Measurements from ENCODE around the gene NDUFC2.
"Not testable (repeated sequence)": the region's sequence is repeated elsewhere in the genome, so short reads cannot be mapped to it uniquely, and the experiment has no call there.

Gene NDUFC2

DNA sequence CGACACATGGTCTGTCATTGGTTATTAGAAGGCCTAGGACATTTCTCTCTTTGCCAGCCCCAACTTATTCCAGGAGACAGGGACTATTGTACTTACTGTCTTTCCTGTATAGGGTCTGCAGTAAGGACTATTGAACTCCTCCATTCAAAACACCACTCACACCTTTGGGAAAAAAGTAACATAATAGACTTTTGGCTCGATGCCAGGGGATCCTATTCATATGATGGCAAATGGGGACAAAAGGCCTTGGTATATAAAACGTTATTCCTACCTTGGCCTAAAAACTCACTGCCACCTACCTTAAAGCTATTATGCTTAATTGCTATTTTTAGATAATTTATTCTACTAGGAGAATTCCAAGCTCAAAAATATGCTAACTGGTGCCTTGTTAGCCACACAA lies 6.3 kb upstream of the NDUFC2 start:
- TF ChIP-seq CTCF (IDR thresholded peaks at IDR 0.05; ENCODE audit: borderline replicate concordance, control extremely low read depth, extremely low read depth, insufficient read depth, missing control alignments) = no peak
- in situ Hi-C loops (cut with MboI; ENCODE audit: low sequenced_read_pairs, unreplicated experiment) = no loop called here
- no peak for DNase-seq (ENCODE audit: low spot score)

DNA sequence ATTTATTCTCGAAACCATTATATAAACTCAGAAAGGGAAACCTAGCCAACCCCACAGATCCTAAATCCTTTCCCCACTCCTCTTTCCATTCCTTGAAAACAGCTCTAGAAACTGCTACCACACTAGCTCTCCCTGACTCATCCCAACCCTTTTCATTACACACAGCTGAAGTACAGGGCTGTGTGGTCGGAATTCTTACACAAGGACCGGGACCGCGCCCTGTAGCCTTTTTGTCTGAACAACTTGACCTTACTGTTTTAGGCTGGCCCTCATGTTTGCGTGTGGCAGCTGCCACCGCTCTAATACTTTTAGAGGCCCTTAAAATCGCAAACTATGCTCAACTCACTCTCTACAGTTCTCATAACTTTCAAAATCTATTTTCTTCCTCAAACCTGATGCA lies 4.8 kb upstream of the NDUFC2 start:
- in situ Hi-C loops (cut with MboI; ENCODE audit: low sequenced_read_pairs, unreplicated experiment); DNase-seq (ENCODE audit: low spot score): not testable (repeated sequence)

GRCh38 chr11:78083021-78083420 lies 3.4 kb upstream of the NDUFC2 start:
- DNase-seq (ENCODE audit: low spot score) = no peak
- no peak for TF ChIP-seq CTCF (IDR thresholded peaks at IDR 0.05; ENCODE audit: borderline replicate concordance, control extremely low read depth, extremely low read depth, insufficient read depth, missing control alignments)
- in situ Hi-C loops (cut with MboI; ENCODE audit: low sequenced_read_pairs, unreplicated experiment) = no loop called here

DNA sequence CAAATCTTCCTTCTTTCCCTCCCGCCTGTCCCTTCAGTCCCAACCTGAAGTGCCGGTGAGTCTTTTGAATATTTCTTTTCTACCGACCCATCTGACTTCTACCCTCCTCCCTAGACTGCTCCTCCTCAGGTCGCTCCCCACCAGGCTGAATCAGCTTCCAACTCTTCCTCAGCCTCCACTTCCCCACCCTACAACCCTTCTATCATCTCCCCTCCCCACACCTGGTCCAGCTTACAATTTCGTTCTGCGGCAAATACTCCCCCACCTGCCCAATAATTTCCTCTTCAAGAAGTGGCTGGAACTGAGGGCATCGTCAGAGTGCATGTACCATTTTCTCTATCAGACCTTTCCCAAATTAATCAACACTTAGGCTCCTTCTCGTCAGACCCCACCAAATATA lies 2.5 kb upstream of the NDUFC2 start:
- in situ Hi-C loops (cut with MboI; ENCODE audit: low sequenced_read_pairs, unreplicated experiment) = no loop called here
- no peak for DNase-seq (ENCODE audit: low spot score)
- no peak for TF ChIP-seq CTCF (IDR thresholded peaks at IDR 0.05; ENCODE audit: borderline replicate concordance, control extremely low read depth, extremely low read depth, insufficient read depth, missing control alignments)

- TF ChIP-seq CTCF (IDR thresholded peaks at IDR 0.05; ENCODE audit: borderline replicate concordance, control extremely low read depth, extremely low read depth, insufficient read depth, missing control alignments) = no peak
- in situ Hi-C loops (cut with MboI; ENCODE audit: low sequenced_read_pairs, unreplicated experiment) = no loop called here
- no peak for DNase-seq (ENCODE audit: low spot score)
Measured at GRCh38 chr11:78081583-78081982, 1.9 kb upstream of the NDUFC2 start.

DNA sequence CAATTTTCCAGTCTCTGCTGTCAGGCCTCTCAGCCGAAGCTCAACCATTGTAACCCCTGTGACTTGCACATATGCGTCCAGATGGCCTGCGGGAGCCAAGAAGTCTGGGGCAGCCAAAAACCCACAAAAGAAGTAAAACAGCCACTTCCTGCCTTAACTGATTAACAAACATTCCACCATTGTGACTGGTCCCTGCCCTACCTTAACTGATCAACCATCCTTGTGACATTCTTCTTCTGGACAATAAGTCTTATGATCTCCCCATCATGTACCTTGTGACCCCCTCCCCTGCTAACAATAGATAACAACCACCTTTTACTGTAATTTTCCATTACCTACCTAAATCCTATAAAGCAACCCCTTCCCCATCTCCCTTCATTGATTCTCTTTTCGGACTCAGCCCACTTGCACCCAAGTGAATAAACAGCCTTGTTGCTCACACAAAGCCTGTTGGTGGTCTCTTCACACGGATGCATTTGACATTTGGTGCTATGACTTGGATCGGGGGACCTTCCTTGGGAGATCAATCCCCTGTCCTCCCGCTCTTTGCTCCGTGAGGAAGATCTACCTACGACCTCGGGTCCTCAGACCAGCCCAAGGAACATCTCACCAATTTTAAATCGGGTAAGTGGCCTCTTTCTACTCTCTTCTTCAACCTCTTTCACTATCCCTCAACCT lies 1.3 kb upstream of the NDUFC2 start:
- TF ChIP-seq CTCF (IDR thresholded peaks at IDR 0.05; ENCODE audit: borderline replicate concordance, control extremely low read depth, extremely low read depth, insufficient read depth, missing control alignments) = no peak
- DNase-seq (ENCODE audit: low spot score) = no peak
- in situ Hi-C loops (cut with MboI; ENCODE audit: low sequenced_read_pairs, unreplicated experiment) = no loop called here

DNA sequence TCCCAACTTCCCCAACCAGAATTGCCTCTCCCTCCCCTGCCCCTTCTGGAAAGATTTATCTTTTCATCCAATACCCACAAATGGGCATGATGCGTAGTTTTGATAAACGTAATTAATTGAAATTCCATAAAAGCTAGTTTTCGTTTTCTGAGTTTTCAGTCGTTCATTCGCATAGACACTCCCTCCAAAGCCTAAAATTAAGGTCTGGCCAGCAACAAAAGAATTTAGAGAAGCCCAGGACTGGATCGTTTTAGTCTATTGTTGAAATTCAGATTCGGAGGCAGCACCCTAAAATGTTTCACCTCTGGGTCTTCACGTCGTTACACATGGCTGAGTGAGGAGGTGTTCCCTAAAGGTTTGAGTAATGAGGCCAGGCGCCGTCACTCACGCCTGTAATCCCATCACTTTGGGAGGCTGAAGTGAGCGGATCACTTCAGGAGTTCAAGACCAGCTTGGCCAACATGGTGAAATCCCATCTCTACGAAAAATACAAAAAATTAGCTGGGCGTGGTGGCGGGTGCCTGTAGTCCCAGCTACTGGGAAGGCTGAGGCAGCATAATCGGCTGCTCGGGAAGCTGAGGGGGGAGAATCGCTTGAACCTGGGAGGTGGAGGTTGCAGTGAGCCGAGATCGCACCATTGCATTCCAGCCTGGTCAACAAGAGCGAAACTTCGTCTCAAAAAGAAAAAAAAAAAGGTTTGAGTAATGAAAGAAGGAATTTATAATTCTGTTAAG lies 589 bp upstream of the NDUFC2 start:
- TF ChIP-seq CTCF (IDR thresholded peaks at IDR 0.05; ENCODE audit: borderline replicate concordance, control extremely low read depth, extremely low read depth, insufficient read depth, missing control alignments) = no peak
- no peak for DNase-seq (ENCODE audit: low spot score)
- in situ Hi-C loops (cut with MboI; ENCODE audit: low sequenced_read_pairs, unreplicated experiment) = no loop called here
